Gastroesophageal sphincter (tissue), 3 donors: ENCODE measurements around the gene MYO15B.

Source experiments
- CTCF ChIP-seq, 4 experiments: fragments of 200-600 bp in 2 of 4; fragments of 450-650 bp in 2 of 4; sonication (generic) in 1 of 4; IDR thresholded peaks; one replicate each; pipeline ENCODE4 v1.5.1; 2017 to 2019; ENCODE audit warnings: antibody characterized with exemption in 4 of 4, mild to moderate bottlenecking in 2 of 4, moderate library complexity in 2 of 4
- POLR2A ChIP-seq, 2 donors: fragments of 450-650 bp; IDR thresholded peaks; one replicate each; pipeline ENCODE4 v1.6.1; 2017; ENCODE audit warnings: antibody characterized with exemption in 2 of 2, mild to moderate bottlenecking in 2 of 2, moderate library complexity in 1 of 2
- POLR2AphosphoS5 ChIP-seq: sonication (generic); formaldehyde crosslinking; IDR thresholded peaks from one replicate; pipeline ENCODE4 v1.6.1; 2017; ENCODE audit warnings: antibody characterized with exemption

GRCh38 chr17:75574404-75575036, 13.1 kb upstream of the MYO15B start:
- TF ChIP-seq CTCF (IDR thresholded peaks at IDR 0.05) (no peak), POLR2AphosphoS5 (no peak), POLR2A (IDR thresholded peaks at IDR 0.05) (no peak)
